ENCODE data around the gene IKZF2.
"Not testable (repeated sequence)": the region's sequence is repeated elsewhere in the genome, so short reads cannot be mapped to it uniquely, and the experiment has no call there.

Gene IKZF2

GRCh38 chr2:213032607-213033006 lies 118.8 kb downstream of the IKZF2 start:
- DNase-seq, result no peak

DNA sequence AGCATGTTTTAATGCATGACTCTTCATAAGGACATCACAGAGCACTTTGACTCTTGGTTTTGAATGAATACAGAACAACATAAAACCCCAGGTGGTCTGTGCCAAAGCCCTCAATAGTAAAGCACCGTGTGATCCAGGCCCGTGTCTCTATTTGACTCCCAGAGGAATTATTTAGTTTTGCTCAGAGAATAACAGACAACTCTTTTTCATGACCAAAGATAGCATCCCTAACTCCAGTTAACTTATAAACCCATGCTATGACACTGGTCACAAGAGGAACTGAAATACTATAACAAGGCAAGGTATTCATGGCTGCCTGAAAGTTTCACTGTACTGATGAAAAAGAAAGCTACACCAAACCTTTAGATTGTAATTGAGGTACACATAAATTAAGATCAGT lies 128.4 kb downstream of the IKZF2 start:
- no peak for DNase-seq

DNA sequence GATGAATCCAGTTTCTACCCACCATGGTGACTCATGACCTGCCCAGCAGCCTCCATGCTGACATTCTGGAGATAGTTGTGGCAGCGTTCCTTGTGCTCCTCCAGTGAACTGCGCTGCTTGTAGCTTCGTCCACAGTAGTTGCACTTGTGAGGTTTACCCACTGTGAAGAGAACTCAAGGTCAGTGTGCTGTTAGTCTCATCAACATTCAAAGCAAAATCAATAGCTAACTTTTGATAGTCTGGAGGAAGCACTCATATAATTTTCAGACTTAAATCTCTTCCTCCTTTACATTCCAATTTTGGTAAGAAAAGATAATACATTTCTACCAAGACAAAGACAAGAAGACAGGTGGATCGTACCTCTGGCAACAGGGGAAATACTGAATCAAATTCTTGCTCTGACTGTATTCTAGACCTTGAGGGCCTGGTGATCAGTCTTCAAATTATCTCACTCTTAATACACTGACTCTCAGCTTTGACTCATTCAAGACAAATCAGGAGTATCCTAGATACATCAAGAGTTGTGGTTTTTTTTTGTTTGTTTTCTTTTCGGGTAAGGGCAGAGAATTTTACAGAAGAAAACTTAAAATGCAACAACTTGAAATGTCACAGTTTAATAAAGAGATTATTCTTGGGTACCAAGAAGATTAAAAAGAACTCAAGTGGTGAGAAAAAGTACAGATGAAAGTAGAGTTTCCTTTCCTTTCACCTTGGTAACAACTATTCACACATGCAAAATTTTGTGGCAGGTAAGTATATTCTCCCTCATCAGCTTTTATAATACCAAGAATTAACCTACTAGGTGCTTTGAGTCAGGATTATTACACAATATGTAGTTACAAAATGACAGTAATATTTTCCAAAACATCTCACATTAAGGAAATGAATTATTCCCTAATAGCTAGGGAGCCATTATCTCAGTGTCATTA lies 129.2 kb downstream of the IKZF2 start:
- no peak for DNase-seq

DNA sequence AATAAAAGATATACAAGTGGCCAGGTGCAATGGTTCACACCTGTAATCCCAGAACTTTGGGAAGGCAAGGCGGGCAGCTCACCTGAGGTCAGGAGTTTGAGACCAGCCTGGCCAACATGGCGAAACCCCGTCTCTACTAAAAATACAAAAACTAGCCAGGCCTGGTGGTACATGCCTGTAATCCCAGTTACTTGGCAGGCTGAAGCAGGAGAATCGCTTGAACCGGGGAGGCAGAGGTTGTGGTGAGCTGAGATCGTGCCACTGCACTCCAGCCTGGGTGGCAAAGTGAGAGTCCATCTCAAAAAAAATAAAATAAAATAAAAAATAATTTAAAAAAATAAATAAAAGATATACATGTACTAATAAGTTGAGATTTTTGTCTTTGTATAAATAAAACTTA lies 130.5 kb downstream of the IKZF2 start:
- not testable (repeated sequence) for DNase-seq

DNA sequence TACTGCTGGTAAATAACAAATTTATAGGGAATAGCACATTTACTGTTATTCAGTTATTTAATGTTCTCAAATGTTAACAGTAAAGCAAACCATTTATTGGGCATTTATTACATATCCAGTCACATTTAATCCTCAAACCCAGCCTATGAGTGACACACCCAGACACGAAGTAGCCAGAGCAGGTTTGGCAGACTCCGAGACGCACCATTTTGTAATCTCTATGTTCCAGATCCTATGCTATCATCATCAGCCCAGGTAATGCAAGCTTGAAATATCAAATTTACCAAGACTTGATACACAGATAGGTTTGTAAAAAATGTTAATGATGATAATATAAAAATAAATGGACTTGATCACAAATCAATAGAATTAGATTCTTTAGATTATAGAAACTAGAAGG lies 131.1 kb downstream of the IKZF2 start:
- DNase-seq, result no peak

GRCh38 chr2:213019368-213019767 lies 132.0 kb downstream of the IKZF2 start:
- DNase-seq, result no peak

GRCh38 chr2:213018340-213018901 lies 133.0 kb downstream of the IKZF2 start:
- no peak for DNase-seq

GRCh38 chr2:213017404-213017803 lies 134.0 kb downstream of the IKZF2 start:
- DNase-seq, result no peak

DNA sequence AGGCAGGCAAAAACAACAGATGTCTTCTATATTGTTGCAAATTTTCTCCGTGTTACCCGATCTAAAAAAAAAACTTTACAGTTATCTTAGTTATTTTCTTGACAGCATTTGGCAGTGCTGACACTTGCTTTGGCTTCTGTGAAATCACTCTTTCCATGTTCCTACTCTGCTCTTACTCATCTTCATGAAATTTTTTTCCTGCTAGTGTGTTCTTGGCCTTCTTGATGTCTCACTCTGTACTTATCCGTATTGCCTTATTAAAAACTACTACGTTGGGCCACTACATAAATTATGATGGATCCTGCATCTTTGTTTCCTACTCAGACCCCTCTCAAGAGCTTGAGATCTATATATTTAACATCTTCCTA lies 134.4 kb downstream of the IKZF2 start:
- DNase-seq, result no peak

GRCh38 chr2:213016166-213016983 lies 135.0 kb downstream of the IKZF2 start:
- no peak for DNase-seq

GRCh38 chr2:213015387-213016165 lies 135.8 kb downstream of the IKZF2 start:
- DNase-seq, result no peak

DNA sequence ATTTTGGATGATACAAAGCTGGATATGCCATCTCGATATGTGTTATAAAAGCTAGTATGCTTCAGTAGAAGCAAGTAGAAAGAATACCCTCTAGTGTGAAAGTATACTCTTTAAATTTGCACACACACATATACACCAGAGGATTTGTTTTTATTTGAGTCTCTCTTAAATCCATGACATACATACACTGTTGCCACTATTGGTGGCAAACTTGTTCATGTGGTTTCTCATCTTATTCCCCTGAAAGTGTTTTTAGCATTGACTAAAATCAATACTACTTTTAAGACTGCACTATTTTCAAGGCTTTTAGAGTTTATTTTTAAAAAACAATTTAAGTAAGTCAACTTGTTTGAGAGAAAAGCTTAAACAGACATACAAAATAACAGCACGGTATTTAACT lies 137.4 kb downstream of the IKZF2 start:
- no peak for DNase-seq

DNA sequence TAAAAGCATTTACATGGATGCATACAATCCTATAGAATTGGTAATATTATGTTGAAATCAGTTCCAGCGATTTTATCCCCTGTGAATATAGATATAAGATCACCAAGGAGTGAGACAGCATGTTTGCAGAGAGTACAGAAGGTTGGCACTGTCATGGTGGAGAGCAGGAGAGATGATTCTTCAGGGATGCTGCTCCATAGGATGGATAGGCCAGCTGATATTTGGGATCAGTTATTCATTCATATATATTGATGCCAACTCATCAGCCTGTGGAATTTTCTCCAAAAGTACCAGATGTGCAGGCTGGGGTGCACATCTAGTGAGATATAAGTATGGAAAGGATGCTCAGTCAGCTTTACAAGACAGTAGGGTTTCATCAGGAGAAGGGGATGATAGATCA lies 139.9 kb downstream of the IKZF2 start:
- no peak for DNase-seq

- no peak for DNase-seq
These were observed 141.2 kb downstream of the IKZF2 start for GRCh38 chr2:213010106-213010779.

DNA sequence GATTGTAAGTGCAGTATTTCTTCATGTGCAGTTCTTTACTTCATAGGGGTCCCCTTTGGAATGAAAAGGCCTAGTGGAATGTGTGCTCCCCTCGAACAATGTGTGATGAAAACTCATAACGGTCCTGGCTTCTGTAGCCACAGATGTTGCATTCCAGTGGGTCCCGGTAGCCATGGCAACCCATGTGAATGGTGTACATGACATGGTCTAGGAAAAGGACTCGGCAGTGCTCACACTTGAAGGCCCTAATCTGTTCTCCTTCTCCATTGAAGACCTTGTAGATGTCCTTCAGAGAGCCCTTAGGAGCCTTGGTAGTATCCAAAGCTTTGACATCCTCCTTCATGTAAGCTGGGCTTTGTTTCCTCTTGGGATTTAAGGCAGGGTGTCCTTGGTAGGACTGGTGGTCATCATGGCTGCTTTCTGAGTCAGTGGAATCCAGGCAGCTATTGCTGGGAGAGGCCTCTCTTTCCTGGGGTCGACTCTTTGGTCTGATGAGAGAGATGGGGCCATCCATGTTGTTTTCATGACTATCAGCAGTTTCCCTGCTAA lies 144.0 kb downstream of the IKZF2 start:
- no peak for DNase-seq

DNA sequence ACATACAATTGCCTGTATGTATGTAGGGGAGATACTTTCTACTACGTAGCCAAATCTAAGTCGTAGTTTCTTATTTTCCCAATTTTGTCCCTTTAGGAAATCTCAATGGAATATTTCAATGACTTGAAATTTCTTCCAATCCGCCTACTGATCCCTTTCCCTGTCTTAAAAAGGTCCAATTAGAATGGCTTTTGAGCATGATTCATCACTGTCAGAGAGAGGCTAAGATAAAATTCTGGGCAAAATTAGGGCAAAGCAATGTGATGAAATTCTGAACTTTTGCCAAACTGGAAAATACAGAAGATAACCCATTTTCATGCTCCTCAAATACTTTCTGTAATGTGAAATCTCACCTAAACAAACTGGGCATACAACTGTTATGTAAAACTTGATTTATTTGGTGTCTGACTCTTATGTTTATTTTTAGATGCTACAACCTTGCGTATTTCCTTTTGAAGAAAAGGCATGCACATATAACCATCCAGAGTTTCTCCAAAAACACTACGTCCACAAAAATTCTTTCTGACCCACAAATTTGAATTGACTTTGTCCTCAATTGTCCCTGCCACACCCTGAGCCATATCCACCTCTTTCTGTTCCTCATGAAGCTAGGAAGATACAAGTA lies 147.1 kb downstream of the IKZF2 start:
- DNase-seq, result no peak

GRCh38 chr2:213002383-213002782 lies 149.0 kb downstream of the IKZF2 start:
- DNase-seq, result no peak

- DNase-seq, result peak in 1 of 6 experiments; percentile 4
These were observed 150.0 kb downstream of the IKZF2 start for GRCh38 chr2:213001297-213001910.

DNA sequence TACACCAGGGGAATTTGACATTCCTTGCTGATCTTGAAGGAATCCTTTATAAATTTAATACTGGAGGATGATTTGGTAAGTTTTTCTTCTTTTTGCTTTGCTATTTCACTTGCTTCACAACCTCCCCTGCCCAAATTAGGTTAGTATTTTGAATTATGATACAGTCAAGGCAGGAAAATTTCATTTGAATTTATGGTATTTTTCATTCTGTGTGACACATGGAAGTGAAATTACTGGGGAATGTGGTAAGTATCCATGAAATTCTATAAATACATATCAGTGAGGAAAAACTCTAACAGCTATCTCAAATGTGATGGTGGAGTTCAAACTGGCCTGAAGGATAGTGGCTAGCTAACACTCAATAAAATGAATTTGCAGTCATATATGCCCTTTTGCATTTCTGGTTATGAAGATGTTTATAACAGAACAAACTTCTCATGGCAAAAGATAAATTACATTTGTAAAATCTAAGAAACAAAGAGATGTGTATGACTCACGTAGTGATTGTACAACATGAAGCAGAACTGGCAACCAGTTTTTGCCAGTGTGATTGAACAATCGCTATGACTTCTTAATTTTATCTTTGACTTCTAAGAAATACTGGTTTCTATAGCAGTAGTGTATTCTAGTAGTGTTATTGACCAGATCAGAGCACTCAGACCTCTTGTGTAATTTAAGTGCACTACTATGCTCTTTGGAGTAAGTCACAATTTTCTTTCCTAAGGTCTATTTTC lies 152.6 kb downstream of the IKZF2 start:
- no peak for DNase-seq

DNA sequence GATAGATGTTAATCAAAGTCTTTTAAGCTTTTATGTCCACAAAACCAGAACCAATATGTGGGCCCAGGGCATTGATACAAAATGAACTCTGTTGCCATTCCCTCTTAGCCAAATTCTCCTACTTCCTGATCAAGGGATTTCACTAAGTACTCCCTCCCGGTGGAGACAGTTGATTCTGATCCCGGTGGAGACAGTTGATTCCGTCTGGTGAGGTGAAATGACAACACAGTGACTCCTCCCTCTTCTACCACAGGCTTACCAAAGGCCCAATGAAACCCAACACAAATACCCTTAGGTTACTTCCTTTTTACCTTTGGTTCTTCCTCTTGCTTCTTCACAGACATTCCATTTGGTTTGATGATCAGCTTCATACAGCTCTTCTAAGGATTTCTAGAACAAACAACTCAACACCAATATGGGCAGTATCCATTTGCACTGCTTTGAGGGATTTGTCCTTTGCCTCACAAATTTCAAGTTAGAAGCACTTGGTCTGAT lies 153.8 kb downstream of the IKZF2 start:
- no peak for DNase-seq
